Breast epithelium (tissue), 4 donors: ENCODE measurements around the gene MPHOSPH9. TPM values are rescaled to one million over a fixed set of nuclear protein-coding genes. Genes with fewer than 3 reads are reported as not detected.

Source experiments
- DNase-seq, 2 donors: peaks; one replicate each; pipeline ENCODE4 v3.0.0-alpha.2; 2019; ENCODE audit warnings: low spot score in 2 of 2
- H3K27ac ChIP-seq, 2 donors: fragments of 200-600 bp; sonication (generic) in 1 of 2; one replicate each; pipeline ENCODE4 v1.5.1; 2016 to 2019; ENCODE audit warnings: mild to moderate bottlenecking in 1 of 2
- H3K27me3 ChIP-seq, 2 donors: fragments of 200-600 bp; sonication (generic) in 1 of 2; one replicate each; pipeline versions ENCODE4 v1.5.1 to v1.6.0; 2017 to 2019; ENCODE audit warnings: control low read depth in 1 of 2, mild to moderate bottlenecking in 1 of 2
- H3K36me3 ChIP-seq: fragments of 200-600 bp; one replicate; pipeline ENCODE4 v1.5.1; 2019
- H3K4me1 ChIP-seq, 2 donors: fragments of 200-600 bp; sonication (generic); one replicate each; pipeline ENCODE4 v1.5.1; 2016 to 2019; ENCODE audit warnings: control low read depth in 1 of 2
- H3K4me3 ChIP-seq, 3 donors: fragments of 200-600 bp; sonication (generic); 1 replicate in 2 of 3; 2 replicates in 1 of 3; pipeline ENCODE4 v1.5.1; 2016 to 2019; ENCODE audit warnings: mild to moderate bottlenecking in 3 of 3, moderate library complexity in 2 of 3
- H3K9me3 ChIP-seq, 2 donors: fragments of 200-600 bp; sonication (generic) in 1 of 2; one replicate each; pipeline ENCODE4 v1.5.1; 2016 to 2019; ENCODE audit warnings: control low read depth in 1 of 2
- CTCF ChIP-seq, 3 donors: fragments of 450-650 bp; IDR thresholded peaks; one replicate each; pipeline ENCODE4 v1.5.1; 2016 to 2017; ENCODE audit warnings: antibody characterized with exemption in 3 of 3, mild to moderate bottlenecking in 3 of 3, moderate library complexity in 3 of 3
- POLR2A ChIP-seq: fragments of 450-650 bp; IDR thresholded peaks from one replicate; pipeline ENCODE4 v1.6.1; 2016; ENCODE audit warnings: antibody characterized with exemption, mild to moderate bottlenecking, moderate library complexity
- POLR2AphosphoS5 ChIP-seq, 3 donors: sonication (generic); formaldehyde crosslinking; IDR thresholded peaks; one replicate each; pipeline ENCODE4 v1.6.1; 2017; ENCODE audit warnings: antibody characterized with exemption in 3 of 3
- intact Hi-C: fragments of 100-400 bp; cut with DNase I; formaldehyde crosslinking; loops from one replicate; pipeline ENCODE4 v1.15.1; 2023; ENCODE audit warnings: low total_unique reads
- total RNA-seq, 3 donors: library from RNA; depleted of rRNA; stranded (reverse); fragments of >200 nt; gene quantifications; one replicate each; pipeline ENCODE4 v1.1.0, GENCODE V29; 2016

Gene MPHOSPH9
- total RNA-seq, 3 donors from 2014 or later, result 19.0 to 28.6 (median 21.7) TPM

DNA sequence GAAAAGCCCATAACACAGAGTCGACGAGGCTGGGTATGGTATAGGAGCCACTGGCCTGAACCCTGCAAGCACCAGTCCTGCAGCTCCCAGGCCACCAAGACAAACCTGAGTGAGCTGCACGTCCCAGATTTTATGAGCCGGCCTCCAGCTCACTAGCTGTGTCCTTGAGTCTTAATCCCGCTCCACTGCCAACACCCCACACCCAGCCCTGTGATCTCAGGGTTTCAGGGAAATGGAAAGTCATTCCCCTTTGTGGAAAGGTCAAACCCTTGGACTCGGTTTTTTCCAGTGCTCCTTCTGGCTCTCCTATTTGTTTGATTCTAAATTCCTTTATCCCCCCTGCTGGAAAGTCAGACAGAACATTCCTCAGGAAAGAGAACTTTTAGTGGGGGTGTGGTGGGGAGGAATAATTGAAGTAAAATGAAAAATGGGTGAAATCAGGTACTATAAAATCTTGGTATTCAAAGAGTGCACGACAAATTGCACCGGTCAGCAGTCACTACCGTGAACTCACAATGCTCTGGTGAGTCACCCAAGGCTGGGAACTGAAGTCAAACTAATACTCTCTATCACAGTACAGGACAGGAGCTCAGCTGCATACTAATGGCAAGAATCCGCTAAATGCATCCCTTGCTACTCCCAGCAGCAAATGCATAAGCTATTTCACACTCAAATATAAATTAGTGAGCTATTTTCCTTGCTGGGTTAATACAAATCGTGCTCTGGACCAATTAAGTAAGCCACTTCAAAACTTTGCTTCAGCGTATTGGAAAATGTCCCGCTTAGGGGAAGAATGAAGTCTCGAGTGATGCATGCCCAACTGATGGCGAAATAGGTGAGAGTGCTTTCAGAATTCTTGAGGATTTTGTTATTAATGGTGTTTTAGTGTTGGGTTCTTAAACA lies 91.1 kb downstream of the MPHOSPH9 start:
- peak overlapping the region; percentile 35 to 62 for H3K27ac ChIP-seq
- no peaks in the 10 kb centered on the region for H3K9me3 ChIP-seq
- TF ChIP-seq POLR2A (no peak), POLR2AphosphoS5 (IDR thresholded peaks at IDR 0.05) (peak in 1 of 3 donors; percentile 34)
- DNase-seq, result no peak
- no peak overlapping the region for H3K4me3 ChIP-seq
- H3K36me3 ChIP-seq, result no peaks in the 10 kb centered on the region
- no peaks in the 10 kb centered on the region for H3K4me1 ChIP-seq
- intact Hi-C loops, result no loop called here
- no peaks in the 10 kb centered on the region for H3K27me3 ChIP-seq

GRCh38 chr12:123140676-123141614 lies 92.0 kb downstream of the MPHOSPH9 start:
- DNase-seq, result no peak
- Histone ChIP-seq H3K4me1 (no peaks in the 10 kb centered on the region), H3K4me3 (no peak overlapping the region), H3K27me3 (no peaks in the 10 kb centered on the region), H3K27ac (peak overlapping the region; percentile 35 to 62), H3K36me3 (no peaks in the 10 kb centered on the region), H3K9me3 (no peaks in the 10 kb centered on the region)
- no peak for TF ChIP-seq POLR2A
- intact Hi-C loops, result no loop called here

DNA sequence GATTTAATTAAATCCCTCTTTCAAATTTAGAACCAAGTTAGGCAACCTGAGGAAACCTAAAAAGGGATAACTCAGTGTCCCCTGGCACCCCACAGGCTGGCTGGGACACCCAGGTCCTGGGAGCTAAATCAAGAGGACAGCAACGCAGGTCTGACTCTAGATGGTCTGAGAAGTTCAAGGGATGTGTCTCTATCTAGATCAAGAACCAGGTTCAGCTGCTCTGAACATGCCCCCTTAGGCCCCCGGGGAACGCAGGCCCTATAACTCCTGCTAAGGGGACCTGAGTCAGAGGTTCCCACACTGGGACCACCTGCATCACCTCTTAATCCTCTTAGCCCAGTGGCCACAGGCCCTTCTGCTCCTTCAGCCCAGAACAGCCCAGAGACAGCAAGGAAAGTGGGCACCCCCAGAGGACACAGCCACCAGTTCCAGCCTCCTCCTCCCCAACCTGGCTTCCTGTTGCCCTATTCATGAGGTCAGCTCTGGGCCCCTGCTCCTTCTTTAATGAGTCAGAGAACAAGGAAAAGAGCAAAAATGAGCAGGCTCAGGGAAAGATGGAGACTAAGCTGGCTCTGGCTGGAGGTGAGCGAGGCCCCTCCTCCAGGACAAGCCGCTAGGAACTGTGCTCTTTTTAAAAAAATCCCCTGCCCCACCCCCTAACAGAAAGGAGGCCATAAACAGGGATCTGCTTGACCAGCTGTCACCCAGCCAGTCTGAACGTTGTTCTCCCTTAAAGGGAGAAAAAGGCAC lies 92.8 kb downstream of the MPHOSPH9 start:
- Histone ChIP-seq H3K4me3 (no peak overlapping the region), H3K4me1 (no peaks in the 10 kb centered on the region), H3K27me3 (no peaks in the 10 kb centered on the region), H3K27ac (peak overlapping the region in 1 of 2 donors; percentile 51), H3K36me3 (no peaks in the 10 kb centered on the region), H3K9me3 (no peaks in the 10 kb centered on the region)
- intact Hi-C loops, result no loop called here
- TF ChIP-seq CTCF (IDR thresholded peaks at IDR 0.05) (no peak), POLR2A (no peak)
- no peak for DNase-seq

DNA sequence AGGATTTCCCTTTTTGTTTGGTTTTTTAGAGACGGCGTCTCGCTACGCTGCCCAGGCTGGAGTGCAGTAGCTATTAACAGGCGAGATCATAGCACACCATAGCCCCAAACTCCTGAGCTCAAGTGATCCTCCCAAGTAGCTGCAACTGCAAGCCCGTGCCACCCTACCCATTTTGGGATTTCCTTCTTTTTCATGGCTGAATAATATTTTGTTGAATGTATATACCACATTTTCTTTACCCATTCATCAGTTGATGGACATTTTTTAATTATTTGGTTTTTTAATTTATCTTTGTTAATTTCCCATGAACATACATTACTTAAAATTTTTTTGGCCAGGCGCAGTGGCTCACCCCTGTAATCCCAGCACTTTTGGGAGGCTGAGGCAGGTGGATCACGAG lies 97.3 kb downstream of the MPHOSPH9 start:
- H3K9me3 ChIP-seq, result no peaks in the 10 kb centered on the region
- TF ChIP-seq POLR2AphosphoS5 (IDR thresholded peaks at IDR 0.05) (no peak), POLR2A (no peak), CTCF (IDR thresholded peaks at IDR 0.05) (no peak)
- no peaks in the 10 kb centered on the region for H3K36me3 ChIP-seq
- peaks cover 7 to 10% of the 10 kb centered on the region in 2 donors for H3K4me1 ChIP-seq
- intact Hi-C loops, result no loop called here
- DNase-seq, result no peak
- no peaks in the 10 kb centered on the region for H3K27me3 ChIP-seq
- H3K4me3 ChIP-seq, result no peak overlapping the region
- no peak overlapping the region for H3K27ac ChIP-seq

DNA sequence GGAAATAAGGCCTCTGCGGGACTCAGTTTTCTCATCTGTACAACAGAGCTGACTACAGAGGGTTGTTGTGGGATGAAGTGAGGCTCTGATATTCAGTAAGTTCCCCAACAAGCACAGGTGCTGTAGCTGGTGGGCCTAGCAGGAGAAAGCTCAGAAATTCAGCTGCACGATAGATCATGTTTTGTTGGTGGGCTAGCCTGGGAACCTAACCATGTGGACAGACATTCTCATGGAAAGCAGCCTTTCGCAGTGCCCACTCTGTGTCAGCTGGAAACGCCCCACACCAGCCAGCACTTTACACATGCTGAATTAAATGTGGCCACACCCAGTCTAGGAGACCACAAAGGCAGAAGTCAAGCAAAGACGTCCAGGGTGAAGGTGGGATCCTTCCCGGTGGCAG lies 98.1 kb downstream of the MPHOSPH9 start:
- peak overlapping the region in 1 of 2 donors; percentile 6 for H3K27ac ChIP-seq
- H3K9me3 ChIP-seq, result no peaks in the 10 kb centered on the region
- no peak for DNase-seq
- no peak for TF ChIP-seq CTCF (IDR thresholded peaks at IDR 0.05)
- no peak for TF ChIP-seq POLR2AphosphoS5 (IDR thresholded peaks at IDR 0.05)
- no peak for TF ChIP-seq POLR2A
- H3K4me3 ChIP-seq, result no peak overlapping the region
- H3K36me3 ChIP-seq, result no peaks in the 10 kb centered on the region
- no peaks in the 10 kb centered on the region for H3K27me3 ChIP-seq
- intact Hi-C loops, result no loop called here
- H3K4me1 ChIP-seq, result peaks cover 7 to 10% of the 10 kb centered on the region in 2 donors
